ENCODE data around the gene C16orf74.

Gene C16orf74

DNA sequence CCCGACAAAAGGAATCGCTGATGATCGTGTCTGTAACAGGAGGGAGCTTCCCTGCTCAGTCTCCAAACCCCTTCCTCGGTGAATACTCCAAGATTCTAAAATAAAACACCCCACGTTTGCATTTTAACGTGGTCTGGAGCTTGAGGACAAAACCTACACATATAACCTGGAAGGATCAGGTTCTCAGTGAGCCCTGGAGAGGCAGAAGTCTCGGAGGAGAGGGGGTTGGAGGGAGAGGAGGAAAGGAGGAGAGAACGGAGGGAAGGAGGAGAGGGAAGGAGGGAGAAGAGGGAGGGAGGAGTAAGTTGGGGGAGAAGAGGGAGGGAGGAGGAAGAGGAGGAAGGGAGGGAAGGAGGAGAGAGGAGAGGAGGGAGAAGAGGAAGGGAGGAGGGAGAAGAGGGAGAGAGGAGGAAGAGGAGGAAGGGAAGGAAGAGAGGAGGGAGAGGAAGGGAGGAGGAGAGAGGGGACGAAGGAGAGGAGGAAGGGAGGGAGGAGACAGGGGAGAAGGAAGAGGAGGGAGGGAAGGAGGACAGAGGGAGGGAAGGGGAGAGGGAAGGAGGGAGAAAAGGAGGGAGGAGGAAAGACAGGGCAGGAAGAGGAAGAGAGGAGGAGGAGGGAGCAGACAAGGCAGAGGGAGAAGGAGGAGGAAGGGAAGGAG, 34.7 kb downstream of the C16orf74 start:
- DNase-seq, result no peak

DNA sequence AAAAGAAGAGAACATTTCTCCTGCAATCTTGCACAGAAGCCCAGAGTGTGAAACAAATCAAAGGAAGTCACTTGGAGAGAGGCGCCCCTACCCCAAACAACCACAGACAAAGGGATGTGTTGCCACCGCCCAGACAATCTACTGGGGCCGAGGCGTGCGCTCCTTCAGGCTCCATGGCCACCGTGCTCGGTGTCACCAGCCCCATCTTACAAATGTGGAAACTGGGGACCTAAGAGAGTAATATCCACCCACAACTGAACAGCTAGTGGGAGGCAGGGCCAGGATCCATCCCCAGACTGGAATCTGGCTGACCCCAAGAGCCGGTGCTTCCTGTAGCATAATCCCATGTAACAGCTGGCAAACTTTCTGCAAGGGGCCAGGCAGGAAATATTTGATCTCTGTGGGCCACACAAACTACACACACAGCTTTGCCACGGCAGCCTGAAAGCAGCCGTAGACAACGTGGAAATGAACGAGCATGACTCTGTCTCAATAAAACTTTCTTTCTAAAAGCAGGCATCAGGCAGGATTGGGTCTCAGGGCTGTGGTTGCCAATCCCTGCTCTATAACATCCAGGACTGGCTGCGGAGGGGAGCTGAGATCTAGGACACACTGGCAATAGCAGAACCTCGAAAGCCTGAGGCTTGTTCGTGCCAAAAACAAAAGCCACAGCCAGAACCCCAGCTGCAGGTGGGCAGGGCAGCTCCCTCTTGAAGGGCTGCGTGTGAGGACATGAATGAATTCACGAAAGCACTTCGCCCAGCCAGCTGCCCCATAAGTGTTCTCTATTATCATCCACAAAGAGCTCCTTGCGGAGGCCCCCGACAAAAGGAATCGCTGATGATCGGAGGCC, 35.5 kb downstream of the C16orf74 start:
- peak; percentile 62 for DNase-seq

DNA sequence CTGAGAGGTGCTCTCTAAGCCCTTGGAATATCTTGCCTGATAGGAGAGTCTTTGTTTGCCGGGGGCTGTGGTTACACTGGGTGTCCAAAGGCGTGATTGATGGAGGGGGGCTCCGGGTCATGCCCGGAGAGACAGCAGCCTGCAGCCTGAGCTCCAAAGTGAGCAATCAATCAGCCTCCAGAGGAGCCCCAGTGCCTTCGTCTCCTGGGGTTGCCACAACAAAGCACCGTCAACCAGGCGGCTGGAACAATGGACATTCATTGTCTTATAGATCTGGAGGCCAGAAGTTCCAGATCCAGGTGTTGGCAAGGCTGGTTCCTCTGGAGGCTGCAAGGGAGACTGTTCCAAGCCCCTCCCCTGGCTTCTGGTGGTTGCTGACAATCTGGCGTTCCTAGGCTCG, 38.1 kb downstream of the C16orf74 start:
- DNase-seq, result no peak

DNA sequence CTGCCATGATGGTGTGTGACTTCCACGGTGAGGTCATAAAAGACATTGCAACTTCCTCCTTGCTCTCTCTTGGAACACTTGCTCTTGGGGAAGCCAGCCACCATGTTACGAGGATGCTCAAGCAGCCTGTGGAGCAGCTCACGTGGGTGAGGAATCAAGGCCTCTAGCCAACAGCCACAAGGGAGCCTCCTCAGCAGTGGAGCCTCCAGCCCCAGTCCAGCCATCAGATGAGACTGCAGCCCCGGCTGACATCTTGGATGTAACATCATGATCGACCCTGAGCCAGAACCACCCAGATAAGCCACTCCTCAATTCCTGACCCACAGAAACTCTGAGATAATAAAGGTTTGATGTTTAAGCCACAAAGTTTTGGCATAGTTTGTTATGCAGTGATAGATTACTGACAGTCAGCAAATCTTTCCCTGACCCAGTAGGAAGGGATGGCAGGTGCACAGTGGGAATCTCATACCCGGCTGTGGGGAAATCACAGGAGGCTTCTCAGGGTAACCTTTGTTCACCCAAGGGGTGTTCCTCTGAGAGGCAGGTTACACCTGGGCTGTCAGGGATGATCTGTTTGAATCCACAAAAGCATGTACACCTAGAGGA, 38.8 kb downstream of the C16orf74 start:
- no peak for DNase-seq

DNA sequence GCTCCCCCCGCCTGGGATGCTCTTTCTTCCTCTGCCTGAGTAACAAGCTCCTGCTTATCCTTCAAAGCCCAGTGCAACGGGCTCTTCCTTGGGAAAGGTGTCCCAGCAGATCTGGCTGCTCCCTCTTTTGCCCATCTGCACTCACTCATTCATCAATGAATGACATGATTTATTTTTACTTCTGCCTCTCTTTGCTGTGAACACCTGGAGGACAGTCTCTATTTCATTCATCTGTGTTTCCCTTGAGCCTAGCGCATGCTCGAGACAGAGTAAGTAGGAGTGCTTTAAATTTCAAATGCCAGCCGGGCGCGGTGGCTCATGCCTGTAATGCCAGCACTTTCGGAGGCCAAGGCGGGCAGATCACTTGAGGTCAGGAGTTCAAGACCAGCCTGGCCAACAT, 40.2 kb downstream of the C16orf74 start:
- peak; percentile 28 for DNase-seq

DNA sequence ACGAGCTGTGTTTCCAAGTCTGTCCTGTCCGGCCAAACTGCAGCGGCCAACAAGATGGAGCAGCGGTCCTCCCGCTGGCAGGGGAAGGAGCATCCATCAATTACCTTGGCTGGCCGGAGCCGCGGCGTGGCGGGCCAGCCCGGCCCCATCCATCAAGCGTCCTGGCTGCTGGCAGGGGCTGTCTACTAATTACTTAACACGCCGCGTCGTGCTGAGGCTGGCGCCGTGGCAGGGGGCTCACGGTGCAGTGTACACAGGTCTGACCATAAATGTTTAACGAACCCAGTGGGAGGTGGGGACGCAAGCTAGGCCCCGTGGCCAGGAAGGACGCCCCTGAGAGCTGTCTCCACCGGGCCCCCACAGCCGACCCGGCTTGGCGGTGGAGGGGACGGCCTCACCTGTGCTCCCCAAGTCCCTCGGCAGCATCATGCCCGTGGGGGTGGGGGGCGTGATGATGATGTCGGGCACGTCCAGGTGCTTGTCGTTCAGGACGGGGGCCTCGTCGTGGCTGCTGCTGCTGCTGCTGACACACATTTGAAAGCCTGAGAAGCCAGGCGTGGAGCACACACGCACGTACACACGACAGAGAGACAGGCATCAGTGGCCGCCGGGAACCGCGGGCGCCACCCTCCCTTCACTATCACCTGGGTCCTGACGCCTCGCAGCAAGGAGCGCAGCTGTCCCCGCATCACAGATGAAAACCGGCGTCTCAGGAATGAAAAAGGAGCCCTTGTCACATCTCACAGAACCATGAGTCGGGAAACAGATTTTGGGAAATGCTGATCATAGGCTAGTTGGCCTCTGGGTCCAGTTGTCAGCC, 40.9 kb downstream of the C16orf74 start:
- DNase-seq, result no peak

DNA sequence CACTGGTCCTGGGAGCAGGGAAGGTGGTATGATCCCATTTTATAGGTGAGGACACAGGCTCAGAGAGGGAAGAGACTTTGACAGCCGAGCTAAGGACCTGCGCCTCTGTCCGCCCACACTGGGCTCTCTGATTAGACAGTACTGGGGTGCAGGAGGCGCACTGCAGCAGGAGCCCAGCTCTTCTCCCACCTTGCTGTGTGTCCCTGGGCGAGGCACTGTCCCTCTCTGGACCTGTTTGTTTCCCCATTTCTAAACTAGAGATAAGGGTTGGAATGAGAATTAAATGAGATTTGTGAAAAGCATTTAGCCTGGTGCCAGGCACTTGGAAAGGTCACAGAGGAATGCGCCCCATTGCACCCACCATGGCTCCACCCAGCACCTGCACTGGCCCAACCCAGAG, 42.6 kb downstream of the C16orf74 start:
- DNase-seq, result no peak

DNA sequence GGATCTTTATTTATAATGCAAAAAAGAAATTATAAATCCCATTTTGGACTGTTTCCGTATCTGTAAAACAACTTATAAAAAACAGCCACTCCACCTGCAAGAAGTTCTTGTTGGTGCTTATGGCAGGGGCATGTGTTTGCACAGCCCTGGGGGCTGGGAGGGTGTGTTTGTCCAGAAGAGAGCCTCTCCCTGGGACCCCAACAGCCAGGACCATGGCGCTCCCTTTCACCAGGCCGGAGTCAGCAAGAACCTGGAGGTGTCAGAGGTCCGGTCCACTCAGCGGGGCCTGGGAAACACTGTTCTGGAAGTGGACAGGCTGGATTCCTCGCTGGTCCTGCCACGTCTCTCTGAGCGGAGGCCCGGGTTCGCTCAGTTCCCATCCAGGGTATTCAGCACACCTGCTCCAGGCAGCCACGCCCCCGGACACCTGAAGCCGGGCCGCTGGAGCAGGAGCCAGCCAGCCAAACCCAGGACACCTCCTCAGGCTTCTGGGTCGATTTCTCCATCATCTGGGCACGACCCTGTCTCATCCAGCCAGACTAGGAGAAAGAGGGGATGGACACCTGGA, 43.3 kb downstream of the C16orf74 start:
- DNase-seq, result peak; percentile 51

DNA sequence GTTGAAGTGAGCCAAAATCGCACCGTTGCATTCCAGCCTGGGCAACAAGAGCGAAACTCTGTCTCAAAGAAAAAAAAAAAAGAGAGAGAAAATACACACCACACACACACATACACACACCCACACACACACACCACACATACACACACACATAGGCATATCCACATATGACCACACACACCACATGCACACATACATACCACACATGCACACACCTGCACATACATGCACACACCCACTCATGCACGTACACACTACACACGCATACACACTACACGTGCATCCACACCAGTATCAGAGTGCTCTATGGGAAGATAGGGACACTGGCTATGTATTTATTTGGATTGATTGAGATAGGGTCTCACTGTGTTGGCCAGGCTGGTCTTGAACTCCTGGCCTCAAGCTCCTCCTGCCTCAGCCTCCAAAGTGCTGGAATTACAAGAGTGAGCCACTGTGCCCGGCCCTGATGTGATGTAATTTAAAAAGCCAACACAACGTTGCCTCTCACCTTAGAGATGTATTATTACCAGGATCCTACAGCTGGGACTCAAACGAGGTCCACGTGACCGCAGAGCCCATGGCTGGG, 44.4 kb downstream of the C16orf74 start:
- no peak for DNase-seq

DNA sequence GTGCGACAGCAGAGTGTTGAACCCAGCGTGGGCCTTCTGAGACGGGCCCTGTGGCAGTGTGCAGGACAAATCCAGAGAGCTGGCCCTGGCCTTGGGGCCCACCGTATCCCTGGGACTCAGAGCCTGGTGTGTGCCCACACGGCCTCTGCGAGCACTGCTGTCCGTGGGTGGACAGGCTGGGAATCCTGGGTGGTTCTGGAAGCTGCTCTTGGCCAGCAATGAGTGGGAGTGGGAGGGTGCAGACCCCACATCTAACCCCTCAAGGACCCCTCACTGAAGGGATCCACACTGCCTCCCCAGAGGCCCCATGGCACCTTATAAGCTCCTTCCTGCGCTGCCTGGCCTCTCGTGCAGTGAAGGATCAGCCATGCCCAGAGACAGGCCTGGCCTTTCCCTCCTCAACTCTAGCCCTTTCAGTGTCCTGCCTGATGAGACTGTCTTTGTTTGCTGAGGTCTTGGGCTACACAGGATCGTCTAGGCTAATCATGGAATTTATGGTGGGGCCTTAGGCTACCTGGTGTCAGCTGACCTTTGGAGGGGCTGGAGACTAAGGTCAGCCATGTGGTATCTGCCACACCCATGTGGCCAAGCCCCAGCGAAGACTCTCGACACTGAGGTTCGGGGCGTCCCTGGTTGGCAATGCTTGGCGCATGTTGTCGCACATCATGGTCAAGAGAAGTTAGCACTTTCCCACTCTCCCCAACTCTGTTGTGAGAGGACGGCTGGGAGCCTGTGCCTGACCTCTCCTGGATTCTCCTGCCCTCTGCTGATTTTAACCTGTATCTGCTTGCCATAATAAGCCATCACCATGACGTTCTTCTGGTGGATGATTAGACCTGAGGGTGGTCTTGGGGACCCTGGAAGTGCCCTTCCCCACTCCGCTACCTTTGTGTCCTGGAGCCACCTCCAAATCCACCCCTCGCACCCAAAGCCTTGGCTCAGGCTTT, 45.7 kb downstream of the C16orf74 start:
- DNase-seq, result no peak

DNA sequence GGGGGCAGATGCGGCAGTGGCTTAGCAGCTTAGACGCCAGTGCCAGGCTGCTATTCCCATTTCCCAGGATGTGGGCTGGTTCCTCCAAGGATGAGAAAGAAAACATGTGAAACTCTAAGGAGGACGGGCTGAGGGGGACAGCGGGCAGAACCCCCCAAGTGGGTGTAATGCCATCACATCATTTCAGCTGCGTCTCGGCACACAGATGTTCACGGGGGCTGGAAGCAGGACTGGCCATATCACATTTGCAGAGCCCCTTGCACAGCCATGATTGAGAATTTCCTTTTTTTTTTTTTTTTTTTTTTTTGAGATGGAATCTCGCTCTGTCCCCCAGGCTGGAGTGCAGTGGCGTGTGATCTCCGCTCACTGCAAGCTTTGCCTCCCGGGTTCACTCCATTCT, 46.9 kb downstream of the C16orf74 start:
- no peak for DNase-seq

DNA sequence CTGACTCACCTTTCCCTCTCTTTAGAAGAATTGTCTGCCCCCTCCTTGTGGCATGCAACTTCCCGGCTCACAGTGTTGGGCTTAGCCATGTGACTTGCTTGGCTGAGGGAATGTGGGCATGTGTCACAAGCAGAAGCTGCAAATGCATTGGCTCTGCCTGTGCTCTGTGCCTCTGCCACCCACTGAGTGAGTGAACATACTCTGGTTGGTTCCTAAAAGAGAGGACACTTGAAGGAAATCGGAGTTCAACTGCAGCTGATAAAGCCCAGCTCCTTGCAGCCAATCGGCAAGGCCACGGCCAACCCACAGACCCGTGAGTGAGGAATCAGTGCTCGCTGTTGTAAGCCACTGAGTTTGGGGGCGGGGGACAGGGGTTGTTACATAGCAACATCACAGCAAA, 51.3 kb downstream of the C16orf74 start:
- no peak for DNase-seq

DNA sequence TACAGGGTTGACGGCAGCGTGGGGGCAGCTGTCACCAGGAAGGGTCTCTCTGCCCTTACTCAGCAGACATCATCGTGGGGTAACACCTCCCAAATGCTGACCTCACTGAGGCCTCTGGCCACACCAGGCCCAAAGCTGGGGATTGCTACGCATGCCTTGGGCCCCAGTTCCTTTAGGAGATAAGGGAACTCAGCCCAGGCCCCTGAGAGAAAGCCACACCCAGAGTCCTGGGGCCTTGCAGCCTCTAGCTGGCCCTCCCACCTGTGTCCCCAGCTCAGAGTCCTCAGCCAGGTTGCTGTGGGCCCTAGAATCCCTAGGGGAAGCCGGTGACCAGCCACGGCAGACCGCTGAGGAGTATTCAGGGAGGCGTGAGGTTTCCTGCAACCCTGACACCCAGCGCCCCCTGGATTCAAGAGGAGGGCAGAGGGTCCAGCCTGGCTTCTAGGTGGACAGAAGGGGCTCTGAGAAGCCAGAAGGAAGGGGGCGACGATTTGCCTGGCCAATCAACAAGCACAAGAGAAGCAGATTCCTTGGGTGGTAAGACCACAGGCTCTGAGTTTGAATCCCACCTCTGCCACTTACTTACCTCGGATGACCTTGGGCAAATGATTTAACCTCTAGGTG, 51.8 kb downstream of the C16orf74 start:
- DNase-seq, result no peak

DNA sequence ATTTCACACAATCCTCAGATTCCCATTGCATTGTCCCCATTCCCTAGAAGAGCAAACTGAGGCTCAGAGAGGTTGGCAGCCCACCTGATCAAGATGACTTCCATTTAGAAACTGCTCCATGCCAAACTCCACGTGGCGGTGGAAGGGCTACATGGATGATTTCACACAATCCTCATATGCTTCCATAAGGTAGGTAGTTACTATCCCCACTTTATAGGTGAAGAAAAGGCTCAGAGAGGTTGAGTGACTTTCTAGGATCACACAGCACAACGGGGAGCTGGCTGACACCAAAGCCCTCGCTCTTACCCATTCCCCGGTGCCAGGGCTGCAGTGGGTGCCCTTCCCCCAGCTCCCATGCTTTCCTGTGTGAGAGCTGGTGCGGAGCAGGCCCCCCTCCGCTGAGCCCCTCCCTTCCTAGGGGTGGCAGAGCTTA, 52.4 kb downstream of the C16orf74 start:
- DNase-seq, result no peak

DNA sequence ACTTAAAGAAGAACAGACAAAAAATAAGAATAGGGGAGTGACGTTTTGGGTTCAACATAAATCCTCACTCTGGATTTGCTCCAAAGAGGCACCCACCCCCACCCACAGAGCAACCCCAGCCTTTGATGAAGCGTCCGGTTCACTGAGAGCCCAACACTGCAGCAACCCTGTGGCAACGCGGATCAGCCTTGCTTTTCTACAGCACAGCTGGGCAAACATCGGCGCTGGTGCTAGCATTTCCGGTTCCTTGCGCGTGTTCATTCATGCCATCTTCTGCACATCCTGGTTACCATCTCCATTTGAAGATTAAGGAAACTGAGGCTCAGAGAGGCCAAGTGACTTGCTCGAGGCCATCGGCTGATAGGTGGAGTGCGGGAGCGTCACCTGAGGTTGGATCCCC, 53.5 kb downstream of the C16orf74 start:
- no peak for DNase-seq

DNA sequence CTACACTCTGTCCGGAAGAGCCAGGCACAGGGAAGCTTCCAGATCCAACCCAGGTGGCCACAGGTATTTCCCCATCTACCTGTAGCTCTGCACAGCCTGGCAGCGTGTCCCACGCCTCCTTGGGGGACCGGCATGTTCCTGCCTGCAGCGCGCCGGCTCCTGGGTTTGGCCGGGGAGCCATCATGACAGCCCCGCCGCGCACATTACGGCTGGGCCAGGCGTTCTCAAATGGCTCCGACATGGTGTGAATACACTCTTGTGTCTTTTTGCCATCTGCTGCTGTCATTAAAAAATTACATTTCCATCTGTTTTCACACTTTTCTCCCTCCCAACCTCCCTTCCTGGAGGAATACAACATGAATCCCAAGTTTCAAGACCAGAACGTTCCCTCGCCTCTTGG, 54.1 kb downstream of the C16orf74 start:
- DNase-seq, result no peak

DNA sequence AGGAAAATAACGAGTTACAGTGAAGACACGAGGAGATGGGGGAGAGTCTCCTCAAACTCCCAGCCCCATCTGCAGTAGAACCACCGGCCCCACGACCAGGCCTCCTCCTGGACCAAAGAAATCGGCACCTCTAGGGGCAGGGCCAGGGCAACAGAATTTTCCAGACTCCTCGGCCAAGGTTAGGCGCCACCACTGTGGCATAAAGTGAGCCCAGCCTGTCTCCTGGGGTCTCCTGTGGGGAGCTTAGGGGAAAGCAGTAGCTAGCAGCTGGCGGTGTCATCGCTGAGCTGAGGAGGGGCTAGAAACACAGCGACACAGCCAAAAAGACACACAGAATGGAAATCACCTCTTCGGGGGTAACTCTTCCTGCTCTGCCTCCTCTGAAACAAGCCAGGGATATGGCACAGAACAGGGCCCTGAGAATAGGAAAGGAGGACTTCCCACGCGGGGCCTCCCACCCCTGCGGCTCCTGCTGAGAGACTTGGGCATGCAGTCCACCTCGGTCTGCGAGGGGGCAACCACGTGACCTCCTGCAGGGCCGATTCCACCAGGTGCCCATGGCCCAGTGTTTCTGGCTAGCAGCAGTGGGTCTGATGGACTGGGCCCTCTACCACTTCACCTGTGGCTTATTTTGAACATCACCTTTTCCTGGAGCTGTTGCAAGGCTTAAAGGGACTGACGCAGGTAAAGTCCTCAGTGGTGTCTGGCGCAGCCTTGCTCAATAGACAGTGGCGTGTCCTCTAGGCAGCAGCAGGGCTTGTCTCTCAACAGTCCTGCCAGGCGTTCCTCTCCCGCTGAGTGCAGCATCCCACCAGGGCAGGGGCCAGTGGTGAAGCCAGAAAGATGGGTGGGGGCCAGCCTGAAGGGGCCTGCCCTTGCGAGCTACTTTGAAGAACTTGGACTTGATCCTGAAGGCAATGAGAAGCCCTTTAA, 55.4 kb downstream of the C16orf74 start:
- no peak for DNase-seq

DNA sequence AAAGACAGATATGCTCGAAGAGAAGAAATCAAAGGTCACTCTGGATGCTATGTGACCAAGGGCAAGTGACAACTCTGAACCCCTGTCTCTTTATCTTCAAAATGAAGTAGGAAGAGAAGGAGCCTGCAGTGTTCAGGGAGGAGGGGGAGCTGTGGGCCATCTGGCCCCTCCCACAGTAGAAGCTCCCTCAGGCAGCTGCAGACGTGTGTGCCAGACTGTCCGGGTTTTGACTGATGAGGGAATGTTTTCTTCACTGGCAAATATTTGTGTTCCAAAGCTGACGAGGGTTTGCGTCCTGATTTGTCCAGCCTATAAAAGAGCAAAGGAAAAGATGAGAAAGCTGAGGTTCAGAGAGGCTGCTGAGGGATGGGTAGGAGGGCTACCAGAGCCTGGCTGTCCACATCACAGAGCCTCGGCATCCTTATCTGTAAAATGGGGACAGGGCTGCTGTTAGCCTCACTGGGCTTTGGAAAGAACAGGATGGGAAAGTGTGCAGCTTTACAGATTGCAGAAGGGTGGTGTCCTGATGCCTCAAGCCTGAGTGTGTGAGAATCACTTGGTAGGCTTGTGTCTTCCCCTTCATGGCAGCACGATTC, 60.3 kb downstream of the C16orf74 start:
- DNase-seq, result no peak

DNA sequence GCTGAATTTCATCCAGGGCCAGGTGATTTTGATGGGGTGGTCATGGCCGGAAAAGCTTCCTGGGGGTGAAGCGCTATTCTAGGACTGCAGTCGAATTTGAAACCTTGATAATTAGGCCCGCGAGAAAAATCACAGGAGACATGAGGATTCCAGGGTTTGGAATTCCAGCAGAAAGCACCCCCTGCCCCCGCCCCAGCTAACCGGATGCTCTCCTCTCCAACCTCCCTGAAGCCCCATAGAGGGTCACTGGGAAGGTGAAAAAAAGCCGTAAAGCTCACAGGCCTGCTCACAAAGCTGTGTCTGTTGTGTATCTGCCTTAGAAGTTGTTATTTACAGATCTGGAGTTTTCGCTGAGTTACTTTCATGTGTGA, 61.0 kb downstream of the C16orf74 start:
- no peak for DNase-seq

All from NCI-H2107 (cell line).